ENCODE measurements around the gene NAA80. TPM values are rescaled to one million over a fixed set of nuclear protein-coding genes. Genes with fewer than 3 reads are reported as not detected.
A peak's percentile ranks its signal among the peaks of the same experiment; 100 is the strongest.

The NAA80 gene
- total RNA-seq, 1 donor from 2014 or later: 8.5 TPM

DNA sequence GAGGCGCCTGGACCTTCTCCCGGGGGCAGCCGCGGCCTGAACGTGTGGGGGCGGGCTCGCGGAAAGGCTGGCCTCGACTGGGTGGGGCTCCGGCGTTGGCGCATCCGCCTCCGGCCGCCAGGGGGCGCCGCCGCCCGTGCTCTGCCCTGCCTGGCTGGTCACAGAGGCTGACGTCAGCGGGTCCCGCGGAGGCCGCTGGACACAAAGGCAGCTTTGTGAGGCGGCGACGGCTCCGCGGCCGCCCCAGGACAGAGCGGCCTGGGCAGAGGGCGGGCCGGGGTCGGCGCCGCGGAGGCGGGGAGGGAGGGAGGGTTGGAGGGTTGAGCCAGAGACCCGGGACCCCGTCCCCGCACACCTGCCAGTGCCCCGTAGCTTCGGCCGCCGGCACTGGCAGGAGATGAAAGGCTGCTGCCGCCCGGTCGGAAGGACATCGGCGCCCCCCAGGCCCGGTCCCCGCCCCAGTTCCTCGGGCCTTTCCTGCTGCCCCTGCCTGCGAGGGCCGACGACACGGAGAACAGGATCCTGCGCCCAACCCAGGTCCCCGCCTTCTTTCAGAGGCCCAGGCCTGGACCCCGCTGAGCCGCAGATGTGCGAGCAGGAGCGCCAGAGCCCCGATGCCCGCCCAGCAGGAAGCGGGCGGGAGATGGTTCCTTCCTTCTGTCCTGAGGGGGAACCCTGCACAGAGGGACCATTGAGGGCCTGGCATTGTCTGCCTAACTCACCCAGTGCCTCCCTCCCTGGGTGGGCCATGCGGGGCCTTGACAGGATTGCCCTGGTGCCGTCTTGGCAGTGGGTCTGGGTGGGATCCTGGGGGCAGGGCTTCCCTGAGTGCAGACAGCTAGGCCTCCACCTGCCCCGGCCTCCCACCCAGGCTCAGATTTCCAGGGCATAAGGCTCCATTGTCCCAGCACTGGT, 38.9 kb downstream of the NAA80 start:
- no peaks in the 10 kb centered on the region for H3K27me3 ChIP-seq (ENCODE audit: control insufficient read depth, insufficient read depth, low read length)
- TF ChIP-seq, protein P1, sequence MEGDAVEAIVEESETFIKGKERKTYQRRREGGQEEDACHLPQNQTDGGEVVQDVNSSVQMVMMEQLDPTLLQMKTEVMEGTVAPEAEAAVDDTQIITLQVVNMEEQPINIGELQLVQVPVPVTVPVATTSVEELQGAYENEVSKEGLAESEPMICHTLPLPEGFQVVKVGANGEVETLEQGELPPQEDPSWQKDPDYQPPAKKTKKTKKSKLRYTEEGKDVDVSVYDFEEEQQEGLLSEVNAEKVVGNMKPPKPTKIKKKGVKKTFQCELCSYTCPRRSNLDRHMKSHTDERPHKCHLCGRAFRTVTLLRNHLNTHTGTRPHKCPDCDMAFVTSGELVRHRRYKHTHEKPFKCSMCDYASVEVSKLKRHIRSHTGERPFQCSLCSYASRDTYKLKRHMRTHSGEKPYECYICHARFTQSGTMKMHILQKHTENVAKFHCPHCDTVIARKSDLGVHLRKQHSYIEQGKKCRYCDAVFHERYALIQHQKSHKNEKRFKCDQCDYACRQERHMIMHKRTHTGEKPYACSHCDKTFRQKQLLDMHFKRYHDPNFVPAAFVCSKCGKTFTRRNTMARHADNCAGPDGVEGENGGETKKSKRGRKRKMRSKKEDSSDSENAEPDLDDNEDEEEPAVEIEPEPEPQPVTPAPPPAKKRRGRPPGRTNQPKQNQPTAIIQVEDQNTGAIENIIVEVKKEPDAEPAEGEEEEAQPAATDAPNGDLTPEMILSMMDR (IDR thresholded peaks at IDR 0.05; ENCODE audit: insufficient read depth, low read length, poor library complexity, severe bottlenecking): peak; percentile 49
- peaks cover 10% of the 10 kb centered on the region for H3K36me3 ChIP-seq (ENCODE audit: control insufficient read depth, insufficient read depth, low read length)
- no peak for DNase-seq (ENCODE audit: low read depth)
- H3K4me3 ChIP-seq (ENCODE audit: low read depth, low read length): peak overlapping the region; percentile 48

DNA sequence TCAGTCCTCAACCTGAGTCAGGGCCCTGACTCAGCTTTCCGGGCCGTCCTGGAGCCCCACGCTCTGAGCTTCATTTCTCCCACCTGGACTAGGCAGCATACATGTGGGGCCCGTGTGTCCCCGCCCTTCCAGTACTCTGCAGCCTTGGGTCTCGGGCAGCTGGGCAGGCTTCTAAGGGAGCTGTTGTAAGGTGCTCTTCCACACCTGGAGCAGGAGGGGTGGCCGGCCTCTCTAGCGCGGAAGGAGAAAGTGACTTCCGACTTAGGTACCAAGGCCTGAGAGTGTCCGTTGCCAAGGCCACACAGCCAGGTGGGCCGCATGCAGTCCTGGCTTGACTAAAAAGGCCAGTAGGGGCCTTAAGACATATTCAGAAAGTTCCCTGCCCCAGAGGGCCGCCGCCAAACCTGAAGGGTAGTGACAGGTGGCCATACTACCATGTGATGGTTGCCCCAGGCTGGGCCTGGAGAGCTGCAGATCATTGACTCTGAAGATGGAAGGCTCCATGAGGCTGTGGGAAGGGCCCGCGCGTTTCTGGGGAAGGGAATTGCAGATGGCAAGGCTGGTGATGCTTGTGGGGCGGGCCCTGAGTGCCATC, 39.7 kb downstream of the NAA80 start:
- Histone ChIP-seq H3K27me3 (ENCODE audit: control insufficient read depth, insufficient read depth, low read length) (no peaks in the 10 kb centered on the region), H3K36me3 (ENCODE audit: control insufficient read depth, insufficient read depth, low read length) (peaks cover 11% of the 10 kb centered on the region), H3K4me3 (ENCODE audit: low read depth, low read length) (no peak overlapping the region)
- TF ChIP-seq, protein P1 (IDR thresholded peaks at IDR 0.05; ENCODE audit: insufficient read depth, low read length, poor library complexity, severe bottlenecking): no peak
- DNase-seq (ENCODE audit: low read depth): no peak

DNA sequence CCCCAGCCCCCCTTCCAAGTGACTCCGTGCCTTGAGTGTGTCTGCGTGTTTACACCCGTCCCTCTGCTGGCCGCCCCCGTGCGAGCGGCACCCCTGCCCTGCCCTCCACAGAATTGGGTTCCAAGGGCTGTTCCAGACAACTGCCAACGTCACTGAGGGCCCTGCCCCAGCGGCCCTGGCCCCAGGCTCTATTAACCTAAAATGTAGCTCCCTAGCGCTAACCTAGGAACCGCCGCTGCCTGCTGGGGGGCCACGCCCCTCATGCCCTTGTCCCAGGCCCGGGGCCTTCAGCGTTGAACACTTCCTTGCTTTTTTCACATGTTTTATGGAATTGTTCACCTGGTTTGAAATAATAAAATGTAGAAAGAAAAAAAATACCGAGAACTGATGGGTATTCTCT, 40.2 kb downstream of the NAA80 start:
- no peak for DNase-seq (ENCODE audit: low read depth)
- TF ChIP-seq, protein P1 (IDR thresholded peaks at IDR 0.05; ENCODE audit: insufficient read depth, low read length, poor library complexity, severe bottlenecking): no peak
- Histone ChIP-seq H3K36me3 (ENCODE audit: control insufficient read depth, insufficient read depth, low read length) (peaks cover 11% of the 10 kb centered on the region), H3K27me3 (ENCODE audit: control insufficient read depth, insufficient read depth, low read length) (no peaks in the 10 kb centered on the region), H3K4me3 (ENCODE audit: low read depth, low read length) (no peak overlapping the region)

DNA sequence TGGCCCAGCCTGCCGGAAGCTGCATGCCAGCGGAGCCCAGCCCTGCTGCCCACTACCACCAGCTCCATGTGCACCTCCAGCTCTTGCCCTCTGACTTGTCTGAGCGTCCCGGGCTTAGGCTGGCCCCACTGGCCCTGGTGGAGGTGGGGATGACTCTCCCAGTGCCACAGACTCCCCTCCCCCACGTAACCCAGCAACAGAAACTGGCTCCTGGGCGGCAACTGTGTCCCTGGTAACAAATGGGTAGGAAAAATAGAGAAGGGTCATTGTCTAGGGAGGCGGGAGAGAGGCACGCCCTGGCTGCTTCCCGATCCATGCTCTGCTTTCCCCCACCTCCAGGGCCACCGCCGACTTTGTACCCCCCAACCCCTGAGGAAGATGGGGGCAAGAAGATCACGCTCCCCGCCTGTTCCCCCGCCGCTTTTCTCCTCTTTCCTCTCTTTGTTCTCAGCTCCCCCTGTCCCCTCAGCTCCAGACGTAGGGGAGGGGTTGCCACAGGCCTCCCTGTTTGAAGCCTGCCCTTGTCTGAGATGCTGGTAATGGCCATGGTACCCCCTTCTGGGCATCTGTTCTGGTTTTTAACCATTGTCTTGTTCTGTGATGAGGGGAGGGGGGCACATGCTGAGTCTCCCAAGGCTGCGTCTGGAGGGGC, 41.0 kb downstream of the NAA80 start:
- DNase-seq (ENCODE audit: low read depth): no peak
- TF ChIP-seq, protein P1 (IDR thresholded peaks at IDR 0.05; ENCODE audit: insufficient read depth, low read length, poor library complexity, severe bottlenecking): no peak
- peaks cover 11% of the 10 kb centered on the region for H3K36me3 ChIP-seq (ENCODE audit: control insufficient read depth, insufficient read depth, low read length)

DNA sequence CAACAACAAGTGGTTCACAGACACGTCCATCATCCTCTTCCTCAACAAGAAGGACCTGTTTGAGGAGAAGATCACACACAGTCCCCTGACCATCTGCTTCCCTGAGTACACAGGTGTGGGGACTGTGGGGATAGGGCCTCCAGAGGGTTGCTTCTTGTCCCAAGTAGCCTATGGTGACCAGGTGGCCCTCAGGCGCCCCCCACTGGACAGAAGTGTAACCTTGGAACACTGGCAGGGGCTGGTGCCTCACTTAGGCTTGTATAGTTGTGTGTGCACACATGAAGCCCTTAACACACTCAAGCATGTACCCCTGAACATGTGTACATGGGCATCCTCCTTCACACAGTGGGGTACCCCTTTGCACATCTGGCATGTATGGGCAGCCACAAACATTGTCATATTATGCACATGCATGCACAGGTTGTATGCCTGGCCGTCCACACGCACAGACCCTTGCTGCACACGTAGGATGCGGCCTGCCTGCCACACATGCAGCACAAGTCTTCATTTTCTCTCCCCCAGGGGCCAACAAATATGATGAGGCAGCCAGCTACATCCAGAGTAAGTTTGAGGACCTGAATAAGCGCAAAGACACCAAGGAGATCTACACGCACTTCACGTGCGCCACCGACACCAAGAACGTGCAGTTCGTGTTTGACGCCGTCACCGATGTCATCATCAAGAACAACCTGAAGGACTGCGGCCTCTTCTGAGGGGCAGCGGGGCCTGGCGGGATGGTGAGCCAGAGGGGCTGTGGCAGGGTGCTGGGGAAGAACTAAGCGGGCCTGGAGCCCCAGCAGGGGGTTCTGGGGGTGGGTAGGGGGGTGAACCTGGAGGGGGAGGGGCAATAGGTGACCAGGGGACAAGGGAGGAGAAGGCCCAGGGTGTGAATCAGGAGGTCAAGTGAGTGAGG, 42.0 kb downstream of the NAA80 start:
- TF ChIP-seq, protein P1 (IDR thresholded peaks at IDR 0.05; ENCODE audit: insufficient read depth, low read length, poor library complexity, severe bottlenecking): peak; percentile 56
- Histone ChIP-seq H3K36me3 (ENCODE audit: control insufficient read depth, insufficient read depth, low read length) (peaks cover 11% of the 10 kb centered on the region), H3K27me3 (ENCODE audit: control insufficient read depth, insufficient read depth, low read length) (no peaks in the 10 kb centered on the region), H3K4me3 (ENCODE audit: low read depth, low read length) (no peak overlapping the region)
- DNase-seq (ENCODE audit: low read depth): no peak

More for the DNA sequence above, 41.0 kb downstream of the NAA80 start:
- no peaks in the 10 kb centered on the region for H3K27me3 ChIP-seq (ENCODE audit: control insufficient read depth, insufficient read depth, low read length)
- no peak overlapping the region for H3K4me3 ChIP-seq (ENCODE audit: low read depth, low read length)
